GM12872 (cell line): ENCODE measurements around the gene FAM180A.

Source experiments
- CTCF ChIP-seq: IDR thresholded peaks from 3 replicates; pipeline ENCODE4 v1.5.1; 2011; ENCODE audit warnings: low read depth, mild to moderate bottlenecking, low read length, moderate library complexity; ENCODE audit not compliant: insufficient read depth

The FAM180A gene

GRCh38 chr7:135716677-135717238, 31.9 kb downstream of the FAM180A start:
- no peak for TF ChIP-seq CTCF

GRCh38 chr7:135715673-135716072, 32.9 kb downstream of the FAM180A start:
- TF ChIP-seq CTCF: no peak

DNA sequence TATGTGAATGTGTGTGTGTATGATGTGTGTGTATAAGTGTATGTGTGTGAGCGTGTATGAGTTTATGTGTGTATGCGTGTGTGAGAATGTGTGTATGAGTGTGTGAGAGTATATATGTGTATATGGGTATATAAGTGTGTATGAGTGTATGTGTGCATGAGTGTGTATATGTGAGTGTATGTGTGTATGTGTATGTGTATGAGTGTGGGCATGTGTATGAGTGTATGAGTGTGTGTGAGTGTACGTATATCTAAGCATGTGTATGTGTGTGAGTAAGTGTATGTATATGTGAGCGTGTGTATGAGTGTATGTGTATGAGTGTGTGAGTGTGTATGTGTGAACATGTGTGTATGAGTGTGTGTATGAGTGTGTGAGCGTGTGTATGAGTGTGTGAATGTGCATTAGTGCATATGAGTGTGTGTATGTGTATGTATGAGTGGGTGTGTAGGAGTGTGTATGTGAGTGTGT, 33.5 kb downstream of the FAM180A start:
- TF ChIP-seq CTCF: no peak

DNA sequence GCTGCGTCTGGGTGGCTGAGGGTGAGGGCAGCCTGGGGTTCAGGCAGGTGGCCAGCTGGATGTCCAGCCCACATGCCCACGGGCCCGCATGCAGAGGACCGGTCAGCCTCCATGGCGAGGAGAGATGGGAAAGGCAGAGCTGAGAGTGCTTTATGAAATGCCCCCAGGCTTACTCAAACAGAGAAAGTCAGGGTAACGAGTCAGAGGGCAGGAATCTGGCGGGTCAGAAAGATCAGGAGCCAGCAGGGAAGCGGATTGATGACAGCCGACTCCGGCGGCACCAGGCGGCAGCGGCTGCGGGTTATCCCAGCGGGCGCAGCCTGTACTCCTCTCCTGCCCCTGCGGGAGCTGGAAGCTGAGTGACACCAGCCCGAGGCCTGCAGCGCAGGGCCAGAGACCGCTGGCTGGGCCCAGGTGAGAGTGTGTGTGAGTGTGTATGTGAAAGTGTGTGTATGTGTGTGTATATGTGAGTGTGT, 34.0 kb downstream of the FAM180A start:
- no peak for TF ChIP-seq CTCF

DNA sequence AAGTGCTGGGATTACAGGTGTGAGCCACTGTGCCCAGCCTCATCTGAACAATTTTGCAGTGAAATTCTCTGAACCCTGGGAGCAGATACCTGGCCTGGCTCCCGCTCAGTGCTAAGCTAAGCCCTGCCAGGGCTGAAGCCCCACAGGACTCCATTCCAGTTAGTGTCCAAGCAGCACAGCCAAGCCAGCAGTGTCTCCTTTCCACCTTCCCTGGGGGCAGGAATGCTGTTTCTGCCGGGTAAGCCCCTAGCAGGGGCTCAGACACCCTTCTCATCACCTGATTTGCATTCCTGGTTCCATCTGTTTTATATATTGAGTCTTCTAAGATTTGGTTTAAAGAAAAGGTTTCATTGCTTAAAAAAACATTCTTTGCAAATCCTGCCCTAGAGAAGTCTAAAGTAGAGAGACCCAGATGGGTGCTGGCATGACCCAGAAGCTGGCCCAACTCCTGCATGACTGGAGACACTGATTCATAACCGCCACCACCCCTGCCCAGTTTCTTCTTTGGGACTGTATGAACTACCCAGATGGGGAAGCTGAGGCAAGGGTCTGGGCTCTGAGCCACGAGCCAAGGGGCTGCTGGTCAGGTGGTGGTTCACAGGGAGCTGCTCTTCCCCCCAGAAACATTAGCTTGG, 34.7 kb downstream of the FAM180A start:
- no peak for TF ChIP-seq CTCF

GRCh38 chr7:135712796-135713195, 35.8 kb downstream of the FAM180A start:
- no peak for TF ChIP-seq CTCF

DNA sequence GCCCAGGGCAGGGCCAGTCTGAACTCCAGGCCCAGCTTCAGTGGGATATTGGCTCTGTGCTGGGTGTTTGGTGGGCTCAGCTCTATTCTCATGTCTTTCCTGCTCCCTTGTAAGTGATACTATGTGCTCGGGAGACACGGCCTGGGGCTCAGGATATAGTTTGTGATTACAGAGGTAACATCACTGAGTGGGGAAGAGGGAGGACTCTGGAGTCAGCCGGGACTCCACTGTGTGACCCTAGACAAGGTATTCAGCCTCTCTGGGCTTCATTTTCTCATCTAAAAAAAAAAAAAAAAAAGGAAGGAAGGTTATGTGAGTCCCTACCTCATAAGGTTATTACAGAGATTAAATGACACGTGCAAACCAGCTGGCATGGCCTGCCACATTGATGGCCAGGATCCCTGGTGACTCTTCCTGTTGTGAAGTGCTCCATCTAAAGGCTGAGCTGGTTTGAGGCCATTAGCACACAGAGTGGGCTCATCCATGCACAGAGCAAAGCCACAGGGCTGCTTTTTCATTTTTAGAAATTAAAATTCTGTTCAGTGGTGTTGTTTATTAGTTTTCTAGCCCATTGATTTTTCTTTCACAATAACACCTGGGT, 36.3 kb downstream of the FAM180A start:
- TF ChIP-seq CTCF: no peak
